ENCODE data around the gene TESK2.

TESK2 gene

GRCh38 chr1:45297666-45298356 is 193.2 kb downstream of the TESK2 start:
- no peak overlapping the region for H3K4me3 ChIP-seq (ENCODE audit: control insufficient read depth, low read depth, low read length)
- no peak for DNase-seq (ENCODE audit: low read depth)
- no peak for TF ChIP-seq CTCF (conservative IDR thresholded peaks at IDR 0.05; ENCODE audit: control insufficient read depth, insufficient read depth, low read depth, low read length)
